NB4 (cell line): Measurements from ENCODE around the gene FTCD.

Experiments
- DNase-seq: peaks from one replicate; pipeline ENCODE4 v3.0.0; 2010; ENCODE audit warnings: low read depth
- H3K4me3 ChIP-seq: one replicate; pipeline ENCODE4 v1.5.1; 2011; ENCODE audit warnings: mild to moderate bottlenecking, low read depth, low read length, moderate library complexity
- CTCF ChIP-seq: IDR thresholded peaks from one replicate; pipeline ENCODE4 v1.5.1; 2012; ENCODE audit warnings: low read depth, low read length
- MAX ChIP-seq: IDR thresholded peaks from 2 replicates; pipeline ENCODE4 v1.6.1; 2011; ENCODE audit warnings: low read depth, low read length
- MYC ChIP-seq: IDR thresholded peaks from 2 replicates; pipeline ENCODE4 v1.6.1; 2011; ENCODE audit warnings: low read depth, low read length
- POLR2A ChIP-seq: IDR thresholded peaks from 2 replicates; pipeline ENCODE4 v1.6.1; 2011; ENCODE audit warnings: mild to moderate bottlenecking; ENCODE audit not compliant: insufficient read length; ENCODE audit errors: extremely low read depth

FTCD gene

GRCh38 chr21:46191686-46192575 is 36.6 kb upstream of the FTCD start:
- DNase-seq = no peak
- H3K4me3 ChIP-seq = no peak overlapping the region
- TF ChIP-seq CTCF = no peak
- TF ChIP-seq MYC = no peak
- TF ChIP-seq MAX = no peak
- no peak for TF ChIP-seq POLR2A

- DNase-seq = peak; percentile 44
- TF ChIP-seq POLR2A (no peak), MYC (no peak), MAX (no peak), CTCF (no peak)
- no peak overlapping the region for H3K4me3 ChIP-seq
Observed at GRCh38 chr21:46191257-46191685, 35.9 kb upstream of the FTCD start.

- H3K4me3 ChIP-seq = no peak overlapping the region
- no peak for DNase-seq
- no peak for TF ChIP-seq MYC
- no peak for TF ChIP-seq CTCF
Observed at GRCh38 chr21:46190491-46191131, 35.2 kb upstream of the FTCD start.

- TF ChIP-seq MYC = no peak
- no peak for TF ChIP-seq CTCF
- no peak for TF ChIP-seq MAX
- TF ChIP-seq POLR2A = no peak
- no peak for DNase-seq
- no peak overlapping the region for H3K4me3 ChIP-seq
Observed at GRCh38 chr21:46189959-46190490, 34.6 kb upstream of the FTCD start.

- H3K4me3 ChIP-seq = no peak overlapping the region
- no peak for TF ChIP-seq CTCF
- no peak for TF ChIP-seq MYC
- TF ChIP-seq POLR2A = no peak
- TF ChIP-seq MAX = peak; percentile 91
- no peak for DNase-seq
Observed at GRCh38 chr21:46189213-46189958, 34.0 kb upstream of the FTCD start.
